Endothelial cell of umbilical vein (primary cell): ENCODE results near the gene FMN2. TPM values are rescaled to one million over a fixed set of nuclear protein-coding genes. Genes with fewer than 3 reads are reported as not detected.

Experiments used
- BruUV-seq: library from RNA; stranded (reverse); fragments of 400-500 nt; replicated peaks from 2 replicates; lab custom pipeline; 2021; lab: Mats Ljungman, UMichigan
- CTCF ChIA-PET: fragments of 300-600, 350-600 bp; sonication (Branson Sonifier 250); formaldehyde crosslinking; loops from one replicate; lab custom pipeline; 2021; ENCODE audit warnings: antibody characterized with exemption, inconsistent platforms; lab: Charles Lee
- POLR2A ChIA-PET: fragments of 300-600, 350-600 bp; sonication (Branson Sonifier 250); formaldehyde crosslinking; loops from one replicate; lab custom pipeline; 2021; ENCODE audit warnings: antibody characterized with exemption, inconsistent platforms; lab: Charles Lee
- DNase-seq: peaks from one replicate; pipeline ENCODE4 v3.0.0-alpha.2; 2011; ENCODE audit warnings: low read depth, low spot score
- FAIRE-seq: peaks from 2 replicates; lab custom pipeline; 2011; peaks lifted over from hg19 to GRCh38; lab: Jason Lieb, UNC
- H2AFZ ChIP-seq: 2 replicates; pipeline ENCODE4 v1.6.0; 2012; ENCODE audit warnings: low read depth, low read length, control low read depth, inconsistent platforms
- H3K27ac ChIP-seq: 2 replicates; pipeline ENCODE4 v1.5.1; 2011; ENCODE audit warnings: low read depth, mild to moderate bottlenecking, control low read depth, low read length, moderate library complexity; ENCODE audit not compliant: insufficient read depth
- H3K27me3 ChIP-seq, 2 experiments: 2 replicates each; pipeline versions ENCODE4 v1.6.0 to v1.6.1; 2011; ENCODE audit warnings: low read length in 2 of 2, mixed read lengths in 1 of 2; ENCODE audit not compliant: control insufficient read depth in 2 of 2, insufficient read depth in 2 of 2
- H3K36me3 ChIP-seq, 2 experiments: 2 replicates in 1 of 2; 3 replicates in 1 of 2; pipeline ENCODE4 v1.5.1; 2011; ENCODE audit warnings: low read length in 2 of 2, mild to moderate bottlenecking in 1 of 2, moderate library complexity in 1 of 2; ENCODE audit not compliant: control insufficient read depth in 2 of 2, insufficient read depth in 2 of 2; ENCODE audit errors: extremely low read depth in 1 of 2
- H3K4me1 ChIP-seq: 3 replicates; pipeline ENCODE4 v1.5.1; 2011; ENCODE audit warnings: mild to moderate bottlenecking, low read length; ENCODE audit not compliant: control insufficient read depth, insufficient read depth; ENCODE audit errors: extremely low read depth
- H3K4me2 ChIP-seq: 2 replicates; pipeline ENCODE4 v1.6.1; 2011; ENCODE audit warnings: low read length, control low read depth, mixed read lengths; ENCODE audit not compliant: insufficient read depth
- H3K4me3 ChIP-seq, 3 experiments: fragments of 200-600 bp in 1 of 3; sonication (generic), shearing (Covaris generic) in 1 of 3; replicated peaks in 1 of 3; 2 replicates each; pipeline ENCODE4 v1.5.1; 2011 to 2016; ENCODE audit warnings: control low read depth in 3 of 3, low read length in 3 of 3, mild to moderate bottlenecking in 2 of 3, inconsistent platforms in 1 of 3, low read depth in 1 of 3, moderate library complexity in 1 of 3; ENCODE audit not compliant: insufficient read depth in 1 of 3
- H3K79me2 ChIP-seq: 2 replicates; pipeline ENCODE4 v1.6.0; 2012; ENCODE audit warnings: low read length, inconsistent platforms; ENCODE audit not compliant: control insufficient read depth, insufficient read depth
- H3K9ac ChIP-seq: replicated peaks from 2 replicates; pipeline ENCODE3; 2011; ENCODE audit warnings: low read length, control low read depth; ENCODE audit not compliant: insufficient read depth; ENCODE audit errors: extremely low read depth
- H3K9me1 ChIP-seq: replicated peaks from 3 replicates; pipeline ENCODE4 v1.6.0; 2011; ENCODE audit warnings: mild to moderate bottlenecking, low read length; ENCODE audit not compliant: control insufficient read depth, insufficient read depth; ENCODE audit errors: extremely low read depth
- H3K9me3 ChIP-seq: replicated peaks from 2 replicates; pipeline ENCODE4 v1.5.1; 2012; ENCODE audit warnings: low read length, inconsistent platforms; ENCODE audit not compliant: control insufficient read depth, insufficient read depth
- H4K20me1 ChIP-seq: replicated peaks from 2 replicates; pipeline ENCODE3; 2011; ENCODE audit warnings: mild to moderate bottlenecking, low read length; ENCODE audit not compliant: control insufficient read depth, insufficient read depth; ENCODE audit errors: extremely low read depth
- CTCF ChIP-seq, 2 donors: IDR thresholded peaks; 1 replicate in 1 of 2; 2 replicates in 1 of 2; pipeline ENCODE4 v1.5.1; 2011; ENCODE audit warnings: low read length in 2 of 2, mild to moderate bottlenecking in 2 of 2, moderate library complexity in 2 of 2, control low read depth in 1 of 2, inconsistent platforms in 1 of 2, low read depth in 1 of 2; ENCODE audit not compliant: insufficient read depth in 1 of 2; ENCODE audit errors: extremely low read depth in 1 of 2
- EZH2 ChIP-seq: IDR thresholded peaks from 2 replicates; pipeline ENCODE4 v1.6.1; 2012; ENCODE audit warnings: borderline replicate concordance, low read depth, mild to moderate bottlenecking, moderate library complexity, low read length, inconsistent platforms; ENCODE audit not compliant: severe bottlenecking
- FOS ChIP-seq: IDR thresholded peaks from 2 replicates; pipeline ENCODE4 v1.6.1; 2011; ENCODE audit warnings: mild to moderate bottlenecking, low read length, moderate library complexity, borderline replicate concordance; ENCODE audit not compliant: insufficient read depth
- JUN ChIP-seq: IDR thresholded peaks from 2 replicates; pipeline ENCODE4 v1.6.1; 2011; ENCODE audit warnings: borderline replicate concordance, low read depth; ENCODE audit not compliant: insufficient read length, insufficient read depth
- POLR2A ChIP-seq: IDR thresholded peaks from 2 replicates; pipeline ENCODE4 v1.6.1; 2012; ENCODE audit warnings: low read depth, mild to moderate bottlenecking, control low read depth, low read length
- POLR2AphosphoS5 ChIP-seq: IDR thresholded peaks from 2 replicates; pipeline ENCODE4 v1.6.1; 2012; ENCODE audit warnings: low read depth, mild to moderate bottlenecking, control low read depth, low read length, moderate library complexity; ENCODE audit not compliant: insufficient read depth
- dilution Hi-C: fragments of 300-500 bp; cut with MboI; formaldehyde crosslinking; loops from one replicate; pipeline ENCODE4 v1.15.0; 2019; ENCODE audit warnings: low sequenced_read_pairs; ENCODE audit not compliant: extremely low pct_ligation_motif_present
- intact Hi-C: fragments of 100-400 bp; cut with micrococcal nuclease; formaldehyde crosslinking; loops from one replicate; pipeline ENCODE4 v1.10.0; 2022
- polyA plus RNA-seq, 4 experiments: library from polyadenylated mRNA; depleted of rRNA in 3 of 4; stranded (reverse) in 3 of 4; unstranded in 1 of 4; fragments of >200 nt; gene quantifications; 2 replicates each; pipeline versions ENCODE4 v1.2.1 to v1.2.3, GENCODE V29; 2011 to 2012; ENCODE audit warnings: missing spikeins in 1 of 4
- total RNA-seq: library from RNA; stranded (reverse); gene quantifications from 2 replicates; pipeline ENCODE4 v1.2.3, GENCODE V29; 2021
- TF ChIP-seq, protein P1 (sequence below): IDR thresholded peaks from 2 replicates; pipeline ENCODE4 v1.6.1; 2011; ENCODE audit not compliant: insufficient read depth, insufficient read length

FMN2 gene
- total and polyA plus RNA-seq, 2 donors (not counting 3 experiments of a cell fraction or from before 2014, with no cell fraction given), result not detected

- no peaks in the 10 kb centered on the region for H3K4me1 ChIP-seq
- H3K4me3 ChIP-seq, result no peak overlapping the region
- dilution Hi-C loops (no loop called here), intact Hi-C loops (no loop called here)
- H3K4me2 ChIP-seq, result no peak overlapping the region
- H4K20me1 ChIP-seq, result no peaks in the 10 kb centered on the region
- no peak overlapping the region for H3K27ac ChIP-seq
- no peak for DNase-seq
- H3K27me3 ChIP-seq, result no peaks in the 10 kb centered on the region
- TF ChIP-seq POLR2A (no peak), JUN (no peak), FOS (no peak), POLR2AphosphoS5 (no peak), EZH2 (no peak), CTCF (IDR thresholded peaks at IDR 0.05; ENCODE audit: extremely low read depth in 1 of 2, insufficient read depth in 1 of 2, low read depth in 1 of 2, low read length in 2 of 2) (no peak)
- TF ChIP-seq, protein P1, sequence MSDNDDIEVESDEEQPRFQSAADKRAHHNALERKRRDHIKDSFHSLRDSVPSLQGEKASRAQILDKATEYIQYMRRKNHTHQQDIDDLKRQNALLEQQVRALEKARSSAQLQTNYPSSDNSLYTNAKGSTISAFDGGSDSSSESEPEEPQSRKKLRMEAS, result no peak
- no peaks in the 10 kb centered on the region for H3K36me3 ChIP-seq
- no peaks in the 10 kb centered on the region for H3K79me2 ChIP-seq
- no TSS peak for BruUV-seq
- H3K9me1 ChIP-seq, result no peaks in the 10 kb centered on the region
- H3K9me3 ChIP-seq, result no peaks in the 10 kb centered on the region
- FAIRE-seq, result no peak
- no peak overlapping the region for H3K9ac ChIP-seq
- CTCF ChIA-PET, result no interaction called here
- POLR2A ChIA-PET, result no interaction called here
- H2AFZ ChIP-seq, result no peak overlapping the region
These were observed 102.0 kb downstream of the FMN2 start for GRCh38 chr1:240193679-240194078.
